Fibroblast of peridontal ligament (primary cell): ENCODE measurements around the gene TTC23L.
"Not testable (repeated sequence)": the region's sequence is repeated elsewhere in the genome, so short reads cannot be mapped to it uniquely, and the experiment has no call there.

Experiments used
- DNase-seq: peaks from one replicate; pipeline ENCODE4 v3.0.0-alpha.2; 2010; ENCODE audit errors: extremely low read depth

TTC23L gene

DNA sequence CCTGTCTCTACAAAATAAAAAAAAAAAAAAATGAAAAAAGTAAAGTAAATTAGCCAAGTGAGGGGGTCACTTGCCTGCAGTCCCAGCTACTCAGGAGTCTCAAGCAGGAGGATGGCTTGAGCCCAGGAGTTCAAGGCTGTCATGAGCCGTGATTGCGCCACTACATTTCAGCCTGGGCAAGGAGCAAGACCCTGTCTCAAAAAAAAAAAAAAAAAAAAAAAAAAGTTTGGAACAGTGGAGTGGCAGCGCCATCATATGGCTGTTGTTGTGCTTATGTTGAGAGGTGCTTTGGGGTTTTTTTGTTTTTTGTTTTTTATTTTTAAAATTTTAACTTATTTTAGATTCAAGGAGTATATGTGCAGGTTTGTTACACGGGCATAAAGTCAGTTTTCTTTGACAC is 80.1 kb downstream of the TTC23L start:
- DNase-seq: no peak

DNA sequence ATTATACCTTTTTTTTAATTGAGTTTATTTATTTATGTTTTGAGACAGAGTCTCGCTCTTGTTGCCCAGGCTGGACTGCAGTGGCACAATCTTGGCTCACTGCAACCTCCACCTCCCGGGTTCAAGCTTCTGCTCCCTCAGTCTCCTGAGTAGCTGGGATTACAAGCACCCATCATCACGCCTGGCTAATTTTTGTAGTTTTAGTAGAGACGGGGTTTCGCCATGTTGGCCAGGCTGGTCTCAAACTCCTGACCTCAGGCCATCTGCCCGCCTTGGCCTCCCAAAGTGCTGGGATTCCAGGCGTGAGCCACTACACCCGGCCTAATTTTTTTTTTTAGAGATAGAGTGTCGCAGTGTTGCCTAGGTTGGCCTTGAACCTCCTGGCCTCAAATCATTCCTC is 84.3 kb downstream of the TTC23L start:
- not testable (repeated sequence) for DNase-seq

DNA sequence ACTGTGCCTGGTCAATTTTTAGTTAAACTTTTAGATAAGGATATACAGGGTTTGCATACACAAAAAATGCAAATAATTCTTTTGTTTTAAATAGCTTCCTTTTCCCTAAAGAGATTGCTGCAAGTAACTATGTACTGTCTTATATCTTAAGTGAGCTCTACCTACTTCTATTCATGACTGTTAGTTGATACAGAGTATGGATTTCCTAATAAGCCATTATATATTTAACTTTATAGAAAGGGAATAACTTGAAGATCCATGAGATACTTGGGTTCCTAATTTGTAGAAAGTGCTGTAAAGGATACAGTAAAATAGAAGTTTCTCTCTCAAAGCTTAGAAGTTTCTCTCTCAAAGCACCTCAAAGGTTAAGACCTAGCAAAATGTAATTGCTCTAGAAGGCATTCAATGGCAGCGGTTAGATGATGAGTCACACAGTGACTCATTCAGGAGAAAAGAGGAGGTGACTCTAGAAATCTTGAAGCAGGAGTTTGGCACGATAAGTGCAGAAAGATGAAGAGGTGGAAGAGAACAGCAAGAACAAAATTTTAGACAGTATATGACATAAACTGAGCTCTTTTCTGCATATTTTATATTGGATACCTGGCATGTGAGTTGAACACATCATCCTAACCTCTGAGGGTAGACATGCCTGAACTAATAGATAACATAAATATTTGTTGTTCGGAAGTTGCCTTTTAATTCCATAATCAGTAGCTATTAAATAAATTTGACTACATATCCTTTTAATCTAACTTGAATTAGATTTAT is 84.9 kb downstream of the TTC23L start:
- peak; percentile 75 for DNase-seq

DNA sequence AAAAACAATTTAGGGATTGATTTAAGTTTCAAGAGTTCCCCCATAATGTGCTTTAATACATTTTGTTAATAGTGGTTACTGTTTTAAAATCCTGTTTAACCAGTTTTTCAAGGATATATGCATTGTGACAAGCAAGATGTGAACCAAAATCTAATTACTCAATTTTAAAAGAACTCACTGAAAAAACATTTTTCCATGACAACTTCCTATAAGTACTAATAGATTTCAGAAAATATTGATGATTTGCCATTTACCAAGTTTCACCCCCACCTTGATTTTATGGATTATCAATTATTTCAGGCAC is 85.5 kb downstream of the TTC23L start:
- DNase-seq: no peak

DNA sequence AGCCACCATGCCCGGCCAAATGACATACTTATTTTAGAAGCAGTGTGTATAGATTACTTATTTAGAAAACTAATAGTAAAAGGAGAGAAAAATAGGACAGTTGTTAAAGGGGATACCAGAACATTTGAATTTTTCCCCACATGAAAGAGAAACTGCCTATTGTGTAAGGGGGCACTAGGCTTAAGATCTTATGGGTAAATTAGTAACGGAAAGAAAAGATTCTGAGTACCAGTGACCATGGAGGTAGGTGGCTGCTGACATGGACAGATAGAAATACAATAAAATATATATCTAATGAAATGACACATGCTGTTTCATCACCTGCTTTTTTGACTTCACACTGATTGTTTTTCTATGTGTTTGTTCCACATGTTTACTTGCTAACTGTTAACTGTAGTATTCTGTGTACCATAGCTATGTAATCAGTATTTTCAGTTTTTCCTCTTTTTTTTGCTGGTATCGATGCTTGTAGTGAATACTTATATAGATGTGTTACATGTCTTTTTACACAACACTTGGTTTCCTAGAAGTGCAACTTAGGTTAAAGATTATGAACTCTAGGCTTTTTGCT is 87.4 kb downstream of the TTC23L start:
- DNase-seq: no peak

DNA sequence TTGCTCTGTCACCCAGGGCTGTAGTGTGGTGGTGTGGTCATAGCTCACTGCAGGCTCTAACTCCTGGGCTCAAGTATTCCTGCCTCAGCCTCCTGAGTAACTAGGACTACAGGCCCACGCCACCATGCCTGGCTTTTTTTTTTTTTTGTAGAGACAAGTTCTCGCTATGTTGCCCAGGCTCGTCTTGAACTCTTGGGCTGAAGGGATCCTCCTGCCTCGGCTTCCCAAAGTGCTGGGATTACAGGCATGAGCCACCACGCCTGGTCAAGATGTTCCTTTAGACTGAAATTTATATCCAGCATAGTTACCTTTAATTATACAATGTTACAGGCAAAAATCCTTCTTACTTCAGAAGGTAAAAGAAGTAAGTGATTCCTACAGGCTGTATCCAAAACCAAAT is 88.8 kb downstream of the TTC23L start:
- no peak for DNase-seq

DNA sequence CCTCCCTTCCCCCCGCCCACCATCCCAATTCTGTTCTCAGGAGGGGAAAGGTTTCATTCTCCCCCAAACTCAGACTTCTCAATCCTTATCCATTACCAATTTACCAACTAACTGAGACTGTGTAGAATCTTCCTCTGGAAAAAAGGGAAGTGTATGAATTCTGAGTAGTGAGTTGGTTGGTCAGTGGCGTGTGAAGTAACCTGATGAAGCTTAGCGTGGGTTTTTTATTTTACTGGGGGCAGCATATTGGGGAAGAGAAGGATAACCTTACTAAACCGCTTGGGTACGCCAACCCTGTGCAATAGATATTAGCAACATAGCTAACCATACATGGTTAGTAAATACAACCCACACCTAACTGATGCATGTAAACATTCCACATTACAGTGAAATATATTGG is 89.3 kb downstream of the TTC23L start:
- DNase-seq: no peak

DNA sequence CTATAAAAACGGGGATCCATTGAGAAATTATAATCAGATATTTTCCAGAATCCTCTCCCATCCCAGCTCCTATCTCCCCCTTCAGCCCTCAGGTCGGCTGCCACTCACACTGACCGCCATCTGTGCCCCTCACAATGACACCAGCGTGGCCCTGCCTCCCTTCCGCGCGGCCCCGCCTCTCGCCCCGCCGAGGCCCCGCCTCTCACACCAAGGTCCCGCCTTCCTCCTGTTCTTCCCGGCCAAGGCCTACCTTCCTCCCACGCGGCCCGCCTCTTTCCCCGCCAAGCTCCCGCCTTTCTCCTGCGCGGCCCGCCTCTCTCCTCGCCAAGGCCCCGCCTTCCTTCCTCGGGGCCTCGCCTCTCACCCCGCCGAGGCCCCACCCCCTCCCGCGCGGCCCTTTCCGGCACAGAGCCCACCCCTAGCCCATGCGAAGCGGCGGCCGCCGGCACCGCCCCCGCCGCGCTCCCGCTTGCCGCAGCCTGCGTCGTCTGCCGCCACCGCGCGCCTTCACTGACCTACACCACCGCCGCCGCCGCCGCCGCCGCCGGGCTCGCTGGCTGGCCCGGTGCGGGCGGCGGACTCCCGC is 90.3 kb downstream of the TTC23L start, which contains the start of gene DNAJC21:
Gene DNAJC21, plus strand, starts transcription at position 426 of the 586 bp plus-strand sequence. CDS start 261 bp downstream, outside the sequence.
- peak; percentile 89 for DNase-seq

DNA sequence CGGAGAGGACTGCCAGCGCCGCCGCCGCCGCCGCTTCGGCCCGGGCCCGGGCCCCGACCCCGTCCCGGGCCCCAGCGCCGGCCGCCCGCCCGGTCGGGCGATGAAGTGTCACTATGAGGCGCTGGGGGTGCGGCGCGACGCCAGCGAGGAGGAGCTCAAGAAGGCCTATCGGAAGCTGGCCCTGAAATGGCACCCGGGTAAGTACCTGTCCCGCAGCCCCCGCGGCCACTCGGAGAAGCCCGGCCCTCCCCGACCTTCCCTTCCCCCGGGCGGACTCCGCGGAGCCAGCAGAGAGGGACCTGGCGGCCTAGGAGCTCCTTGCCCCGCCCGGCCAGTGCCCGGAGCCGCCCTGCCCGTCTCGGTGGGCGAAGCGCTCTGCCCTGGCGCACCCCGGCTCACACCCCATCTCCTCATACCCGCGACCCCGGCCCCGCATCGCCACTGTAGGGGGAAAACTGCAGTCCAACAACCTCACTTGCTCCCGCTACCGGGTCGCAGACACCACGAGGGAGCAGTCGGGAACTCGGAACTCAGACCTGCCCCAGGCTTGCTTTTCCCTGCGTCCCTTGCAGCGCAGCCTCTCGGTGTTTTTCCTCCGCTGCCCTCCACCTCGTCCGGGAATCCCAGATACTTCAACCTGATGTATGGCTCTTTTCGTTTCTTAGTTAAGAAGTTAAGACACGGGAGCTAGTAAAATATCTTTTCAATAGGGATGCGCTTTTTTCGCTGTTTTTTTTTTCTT is 90.9 kb downstream of the TTC23L start:
- DNase-seq: peak; percentile 64

DNA sequence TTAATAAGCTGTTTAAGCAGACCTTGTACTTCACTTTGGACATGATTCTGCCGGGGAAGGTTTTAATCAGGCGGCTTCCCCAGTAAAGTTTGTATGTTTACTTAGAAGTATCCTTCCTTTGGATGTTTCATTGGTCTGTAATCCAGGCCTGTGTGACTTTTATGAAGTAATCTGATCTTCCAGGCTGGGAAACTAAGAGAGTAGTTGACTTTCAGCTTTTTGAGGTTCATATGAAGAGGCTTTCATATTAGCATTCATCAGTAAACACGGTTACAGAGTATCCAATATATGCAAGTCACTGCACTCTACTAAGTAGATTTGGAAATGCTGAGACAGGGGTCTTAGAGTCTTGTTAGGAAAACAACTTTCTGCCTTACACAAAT is 91.5 kb downstream of the TTC23L start:
- DNase-seq: peak; percentile 67

DNA sequence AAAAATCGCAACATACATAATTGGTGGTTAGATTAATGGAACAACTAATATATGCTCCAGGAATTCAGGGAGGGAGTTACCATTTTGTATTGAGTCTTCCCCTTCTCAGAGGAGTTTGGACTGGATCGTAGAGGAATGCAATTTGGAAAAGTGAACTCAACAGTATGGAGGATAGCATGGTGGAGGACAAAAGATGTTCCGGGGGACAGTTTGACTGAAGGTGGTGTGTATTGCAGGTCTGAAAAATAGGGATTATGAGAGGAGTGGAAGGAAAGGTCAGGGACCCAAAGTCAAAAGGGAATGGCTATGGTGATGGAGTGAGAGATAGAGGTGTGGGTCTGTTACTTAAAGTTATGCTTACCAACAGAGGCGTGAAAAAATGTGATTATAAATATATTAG is 91.9 kb downstream of the TTC23L start:
- DNase-seq: no peak

DNA sequence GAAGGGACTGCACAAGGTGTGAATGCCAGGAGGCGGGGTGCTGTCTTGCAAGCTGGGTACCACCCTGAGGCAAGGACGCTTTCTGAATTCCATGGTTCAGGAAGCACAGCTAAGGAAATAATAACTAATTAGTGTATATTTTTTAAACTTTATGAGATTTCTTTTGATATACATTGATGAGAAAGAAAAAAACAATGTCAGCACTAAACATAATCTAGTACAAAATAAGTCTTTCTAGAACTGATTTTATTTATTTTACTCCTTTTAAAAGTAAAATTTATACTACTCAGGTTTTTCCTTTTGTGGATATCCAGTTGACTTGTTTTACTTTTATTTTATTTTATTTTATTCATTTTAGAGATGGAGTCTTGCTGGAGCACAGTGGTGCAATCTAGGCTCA is 94.0 kb downstream of the TTC23L start:
- DNase-seq: no peak

DNA sequence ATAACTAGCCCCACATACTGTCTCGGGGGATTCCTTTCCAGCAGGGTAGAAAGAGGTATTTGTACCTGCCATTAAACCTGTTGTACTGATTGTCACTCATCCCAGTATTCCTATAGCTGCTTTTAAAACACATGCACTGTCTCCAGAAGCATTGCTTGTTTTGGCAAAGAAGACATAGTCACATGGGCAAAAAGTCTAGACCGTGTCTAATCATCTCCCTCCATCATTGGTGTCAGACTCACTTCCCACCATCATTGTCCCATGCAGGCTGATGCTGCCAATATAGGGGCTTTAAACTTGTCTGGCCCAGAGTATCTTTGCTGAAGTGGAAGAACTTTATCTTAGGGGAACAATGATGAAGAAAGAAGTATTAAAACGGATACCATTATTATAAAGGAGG is 103.0 kb downstream of the TTC23L start:
- DNase-seq: no peak

DNA sequence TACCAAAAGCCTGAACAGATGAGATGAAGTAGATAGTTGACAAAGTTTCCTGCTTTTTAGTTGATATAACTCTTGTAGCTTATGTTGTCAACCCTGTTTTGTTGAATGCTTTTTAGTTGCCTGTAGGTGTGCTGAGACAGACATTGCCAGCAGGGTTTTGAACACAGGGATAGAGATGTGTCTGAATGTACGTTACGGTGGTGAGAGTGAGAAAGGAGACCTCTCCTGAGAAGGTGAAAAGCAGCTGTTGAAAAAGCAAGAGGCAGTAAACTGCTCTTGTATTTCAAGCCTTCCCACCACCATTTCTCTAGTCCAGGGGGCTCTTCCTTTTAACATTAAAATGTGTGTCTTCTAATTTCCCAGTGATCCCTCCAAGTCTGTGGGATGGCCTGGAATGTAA is 105.1 kb downstream of the TTC23L start:
- DNase-seq: no peak

DNA sequence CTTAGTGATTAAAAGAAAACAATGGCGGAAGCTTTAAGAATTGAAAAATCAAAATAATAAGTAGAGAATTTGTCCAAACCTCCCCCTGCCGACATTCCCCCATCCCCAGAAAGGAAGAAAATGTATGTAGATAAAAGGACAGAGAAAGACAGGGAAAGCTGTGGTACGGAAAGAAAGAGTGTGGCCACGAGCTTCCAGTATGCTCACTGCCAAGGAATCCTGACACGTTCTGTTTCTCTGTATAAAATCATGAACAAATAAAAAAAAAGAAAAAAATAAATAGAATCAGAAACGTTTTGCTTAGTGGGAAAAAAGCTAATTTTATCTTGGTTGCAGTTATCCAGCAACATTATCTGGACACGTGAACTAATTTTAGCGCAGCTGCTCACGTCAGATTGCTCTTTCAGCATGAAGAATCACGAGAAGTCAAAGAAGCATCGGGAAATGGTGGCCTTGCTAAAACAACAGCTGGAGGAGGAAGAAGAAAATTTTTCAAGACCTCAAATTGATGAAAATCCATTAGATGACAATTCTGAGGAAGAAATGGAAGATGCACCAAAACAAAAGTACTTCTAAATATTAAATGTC is 105.6 kb downstream of the TTC23L start:
- DNase-seq: no peak
